ENCODE results near the gene NDUFA9. TPM values are rescaled to one million over a fixed set of nuclear protein-coding genes. Genes with fewer than 3 reads are reported as not detected.
A peak's percentile ranks its signal among the peaks of the same experiment; 100 is the strongest.

NDUFA9 gene
- total and polyA plus RNA-seq, 3 experiments from 2014 or later, result 135 to 143 (median 143) TPM

- Histone ChIP-seq H3K4me1 (ENCODE audit: insufficient read depth, low read length) (no peaks in the 10 kb centered on the region), H3K27me3 (ENCODE audit: insufficient read depth, low read length, poor library complexity, severe bottlenecking) (no peaks in the 10 kb centered on the region), H3K27ac (ENCODE audit: low read depth, low read length) (no peak overlapping the region), H3K9me3 (ENCODE audit: low read length) (no peaks in the 10 kb centered on the region), H3K36me3 (ENCODE audit: insufficient read depth, low read length) (no peaks in the 10 kb centered on the region), H3K4me3 (ENCODE audit: low read length) (no peak overlapping the region)
- Mint-ChIP-seq H3K4me1 (no peaks in the 10 kb centered on the region), H3K9me3 (no peaks in the 10 kb centered on the region), H3K27ac (no peak overlapping the region), H3K36me3 (peaks cover 0 to 48% (median 18%) of the 10 kb centered on the region in 3 donors), H3K4me3 (no peak overlapping the region), H3K27me3 (no peaks in the 10 kb centered on the region)
- DNase-seq, result no peak
- ChIA-PET POLR2A (no interaction called here), CTCF (interaction anchor here (2.6 kb wide), 1 partner anchor 11 kb away, joined by 9 read pairs; no protein-coding TSS in a partner anchor)
Observed at GRCh38 chr12:4615667-4616066, 33.2 kb upstream of the NDUFA9 start.

- Mint-ChIP-seq H3K4me1 (no peaks in the 10 kb centered on the region), H3K9me3 (no peaks in the 10 kb centered on the region), H3K27ac (no peak overlapping the region), H3K36me3 (no peaks in the 10 kb centered on the region), H3K4me3 (no peak overlapping the region), H3K27me3 (peaks cover 4% of the 10 kb centered on the region in 2 donors)
- no peak for DNase-seq
- no peak overlapping the region for H3K27ac ChIP-seq (ENCODE audit: low read depth, low read length)
- POLR2A ChIA-PET, result no interaction called here
- no peaks in the 10 kb centered on the region for H3K27me3 ChIP-seq (ENCODE audit: insufficient read depth, low read length, poor library complexity, severe bottlenecking)
- H3K4me3 ChIP-seq (ENCODE audit: low read length), result no peak overlapping the region
- H3K4me1 ChIP-seq (ENCODE audit: insufficient read depth, low read length), result no peaks in the 10 kb centered on the region
- H3K9me3 ChIP-seq (ENCODE audit: low read length), result no peaks in the 10 kb centered on the region
- H3K36me3 ChIP-seq (ENCODE audit: insufficient read depth, low read length), result no peaks in the 10 kb centered on the region
- CTCF ChIA-PET, result no interaction called here
Observed at GRCh38 chr12:4621511-4621910, 27.4 kb upstream of the NDUFA9 start.

GRCh38 chr12:4626543-4626942 is 22.4 kb upstream of the NDUFA9 start:
- H3K36me3 Mint-ChIP-seq, result no peaks in the 10 kb centered on the region
- no peaks in the 10 kb centered on the region for H3K27me3 ChIP-seq (ENCODE audit: insufficient read depth, low read length, poor library complexity, severe bottlenecking)
- H3K4me1 ChIP-seq (ENCODE audit: insufficient read depth, low read length), result no peaks in the 10 kb centered on the region
- H3K36me3 ChIP-seq (ENCODE audit: insufficient read depth, low read length), result no peaks in the 10 kb centered on the region
- H3K27ac Mint-ChIP-seq, result no peak overlapping the region
- peaks cover 4 to 8% of the 10 kb centered on the region in 2 donors for H3K27me3 Mint-ChIP-seq
- no peaks in the 10 kb centered on the region for H3K4me1 Mint-ChIP-seq
- no peak overlapping the region for H3K4me3 Mint-ChIP-seq
- POLR2A ChIA-PET, result no interaction called here
- CTCF ChIA-PET, result no interaction called here
- no peak overlapping the region for H3K27ac ChIP-seq (ENCODE audit: low read depth, low read length)
- H3K9me3 ChIP-seq (ENCODE audit: low read length), result no peaks in the 10 kb centered on the region
- H3K4me3 ChIP-seq (ENCODE audit: low read length), result no peak overlapping the region
- DNase-seq, result no peak
- H3K9me3 Mint-ChIP-seq, result no peaks in the 10 kb centered on the region

- no peaks in the 10 kb centered on the region for H3K4me1 Mint-ChIP-seq
- POLR2A ChIA-PET, result no interaction called here
- no peak overlapping the region for H3K4me3 Mint-ChIP-seq
Observed at GRCh38 chr12:4628406-4628805, 20.5 kb upstream of the NDUFA9 start.

GRCh38 chr12:4630262-4630661 is 18.7 kb upstream of the NDUFA9 start:
- H3K36me3 Mint-ChIP-seq, result peaks cover 0 to 1% (median 0%) of the 10 kb centered on the region in 3 donors
- H3K4me1 Mint-ChIP-seq, result no peaks in the 10 kb centered on the region
- H3K9me3 Mint-ChIP-seq, result no peaks in the 10 kb centered on the region
- no peak overlapping the region for H3K4me3 Mint-ChIP-seq
- H3K27me3 ChIP-seq (ENCODE audit: insufficient read depth, low read length, poor library complexity, severe bottlenecking), result no peaks in the 10 kb centered on the region
- POLR2A ChIA-PET, result no interaction called here
- CTCF ChIA-PET, result interaction anchor here (1.0 kb wide), 1 partner anchor 19 kb away, joined by 3 read pairs; the partner anchor contains the start of genes AKAP3 and NDUFA9
- H3K36me3 ChIP-seq (ENCODE audit: insufficient read depth, low read length), result no peaks in the 10 kb centered on the region
- no peak overlapping the region for H3K27ac ChIP-seq (ENCODE audit: low read depth, low read length)
- H3K4me1 ChIP-seq (ENCODE audit: insufficient read depth, low read length), result no peaks in the 10 kb centered on the region
- H3K27me3 Mint-ChIP-seq, result peaks cover 0 to 13% of the 10 kb centered on the region in 2 donors
- no peaks in the 10 kb centered on the region for H3K9me3 ChIP-seq (ENCODE audit: low read length)
- H3K27ac Mint-ChIP-seq, result no peak overlapping the region
- no peak overlapping the region for H3K4me3 ChIP-seq (ENCODE audit: low read length)
- no peak for DNase-seq

More at GRCh38 chr12:4628406-4628805, 20.5 kb upstream of the NDUFA9 start:
- H3K4me1 ChIP-seq (ENCODE audit: insufficient read depth, low read length), result no peaks in the 10 kb centered on the region
- DNase-seq, result no peak
- CTCF ChIA-PET, result no interaction called here
- no peaks in the 10 kb centered on the region for H3K36me3 ChIP-seq (ENCODE audit: insufficient read depth, low read length)
- H3K27ac ChIP-seq (ENCODE audit: low read depth, low read length), result no peak overlapping the region
- no peaks in the 10 kb centered on the region for H3K36me3 Mint-ChIP-seq
- H3K27me3 ChIP-seq (ENCODE audit: insufficient read depth, low read length, poor library complexity, severe bottlenecking), result no peaks in the 10 kb centered on the region
- no peak overlapping the region for H3K27ac Mint-ChIP-seq
- H3K9me3 ChIP-seq (ENCODE audit: low read length), result no peaks in the 10 kb centered on the region
- H3K27me3 Mint-ChIP-seq, result peaks cover 0 to 9% of the 10 kb centered on the region in 2 donors
- H3K9me3 Mint-ChIP-seq, result no peaks in the 10 kb centered on the region
- H3K4me3 ChIP-seq (ENCODE audit: low read length), result no peak overlapping the region

GRCh38 chr12:4643747-4644146 is 5.2 kb upstream of the NDUFA9 start:
- peaks cover 5 to 19% of the 10 kb centered on the region in 2 donors for H3K27me3 Mint-ChIP-seq
- H3K4me1 ChIP-seq (ENCODE audit: insufficient read depth, low read length), result no peaks in the 10 kb centered on the region

GRCh38 chr12:4645023-4645422 is 3.9 kb upstream of the NDUFA9 start:
- Mint-ChIP-seq H3K27ac (no peak overlapping the region), H3K9me3 (no peaks in the 10 kb centered on the region), H3K4me1 (peaks cover 20 to 27% (median 25%) of the 10 kb centered on the region in 3 donors), H3K36me3 (peaks cover 0 to 13% (median 0%) of the 10 kb centered on the region in 3 donors), H3K27me3 (peaks cover 5 to 15% of the 10 kb centered on the region in 2 donors), H3K4me3 (peak overlapping the region in 1 of 7 donors; percentile 76)
- Histone ChIP-seq H3K4me1 (ENCODE audit: insufficient read depth, low read length) (peaks cover 8% of the 10 kb centered on the region), H3K4me3 (ENCODE audit: low read length) (no peak overlapping the region), H3K9me3 (ENCODE audit: low read length) (no peaks in the 10 kb centered on the region), H3K27ac (ENCODE audit: low read depth, low read length) (no peak overlapping the region), H3K36me3 (ENCODE audit: insufficient read depth, low read length) (no peaks in the 10 kb centered on the region), H3K27me3 (ENCODE audit: insufficient read depth, low read length, poor library complexity, severe bottlenecking) (no peaks in the 10 kb centered on the region)
- ChIA-PET POLR2A (no interaction called here), CTCF (no interaction called here)
- no peak for DNase-seq

More at GRCh38 chr12:4643747-4644146, 5.2 kb upstream of the NDUFA9 start:
- POLR2A ChIA-PET, result no interaction called here
- Mint-ChIP-seq H3K27ac (no peak overlapping the region), H3K36me3 (peaks cover 0 to 3% (median 0%) of the 10 kb centered on the region in 3 donors), H3K4me1 (peaks cover 8 to 14% (median 12%) of the 10 kb centered on the region in 3 donors), H3K4me3 (peak overlapping the region in 1 of 7 donors; percentile 61), H3K9me3 (no peaks in the 10 kb centered on the region)
- no peak overlapping the region for H3K27ac ChIP-seq (ENCODE audit: low read depth, low read length)
- H3K27me3 ChIP-seq (ENCODE audit: insufficient read depth, low read length, poor library complexity, severe bottlenecking), result no peaks in the 10 kb centered on the region
- CTCF ChIA-PET, result no interaction called here
- H3K4me3 ChIP-seq (ENCODE audit: low read length), result no peak overlapping the region
- DNase-seq, result no peak
- H3K36me3 ChIP-seq (ENCODE audit: insufficient read depth, low read length), result no peaks in the 10 kb centered on the region
- no peaks in the 10 kb centered on the region for H3K9me3 ChIP-seq (ENCODE audit: low read length)

- Histone ChIP-seq H3K36me3 (ENCODE audit: insufficient read depth, low read length) (no peaks in the 10 kb centered on the region), H3K4me3 (ENCODE audit: low read length) (peak overlapping the region; percentile 92), H3K9me3 (ENCODE audit: low read length) (no peaks in the 10 kb centered on the region), H3K27me3 (ENCODE audit: insufficient read depth, low read length, poor library complexity, severe bottlenecking) (no peaks in the 10 kb centered on the region), H3K4me1 (ENCODE audit: insufficient read depth, low read length) (peaks cover 16% of the 10 kb centered on the region), H3K27ac (ENCODE audit: low read depth, low read length) (peak overlapping the region; percentile 87)
- DNase-seq, result no peak
- H3K9me3 Mint-ChIP-seq, result no peaks in the 10 kb centered on the region
- H3K4me1 Mint-ChIP-seq, result peaks cover 42 to 53% (median 51%) of the 10 kb centered on the region in 3 donors
- H3K4me3 Mint-ChIP-seq, result peak overlapping the region; percentile 91 to 98 (median 92)
- ChIA-PET CTCF (interaction anchor here (1.5 kb wide), 2 partner anchors 9 to 42 kb away, joined by 4 to 6 read pairs; no protein-coding TSS in a partner anchor), POLR2A (no interaction called here)
- no peaks in the 10 kb centered on the region for H3K27me3 Mint-ChIP-seq
- H3K36me3 Mint-ChIP-seq, result peaks cover 0 to 24% (median 0%) of the 10 kb centered on the region in 3 donors
- peak overlapping the region; percentile 84 to 99 (median 94) for H3K27ac Mint-ChIP-seq
Observed at GRCh38 chr12:4648104-4648500, 812 bp upstream of the NDUFA9 start.
